ENCODE measurements around the gene CAP1.

DNA sequence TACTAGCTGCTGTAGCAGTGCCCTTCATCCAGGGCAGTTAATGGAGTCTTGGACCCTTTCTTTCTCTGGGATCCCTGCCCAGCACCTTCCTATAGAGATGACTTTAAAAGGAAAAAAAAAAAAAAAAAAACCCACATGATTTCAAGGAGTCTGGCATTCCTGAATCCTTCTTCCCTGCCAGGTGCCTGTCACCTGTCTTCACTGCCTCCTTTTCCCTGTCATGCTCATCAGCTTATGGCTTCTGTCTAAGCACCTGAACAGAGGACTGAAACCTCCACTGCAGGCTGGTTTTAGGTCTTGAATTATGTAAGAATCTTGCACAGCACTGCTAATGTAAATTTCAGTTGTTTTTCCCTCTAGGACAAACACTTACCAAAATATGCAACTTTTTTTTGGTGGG lies 31.6 kb downstream of the CAP1 start:
- TF ChIP-seq TARDBP (IDR thresholded peaks at IDR 0.05): no peak
- no peak for TF ChIP-seq ARHGAP35 (IDR thresholded peaks at IDR 0.05; ENCODE audit: partially characterized antibody)
- TF ChIP-seq, protein P1, sequence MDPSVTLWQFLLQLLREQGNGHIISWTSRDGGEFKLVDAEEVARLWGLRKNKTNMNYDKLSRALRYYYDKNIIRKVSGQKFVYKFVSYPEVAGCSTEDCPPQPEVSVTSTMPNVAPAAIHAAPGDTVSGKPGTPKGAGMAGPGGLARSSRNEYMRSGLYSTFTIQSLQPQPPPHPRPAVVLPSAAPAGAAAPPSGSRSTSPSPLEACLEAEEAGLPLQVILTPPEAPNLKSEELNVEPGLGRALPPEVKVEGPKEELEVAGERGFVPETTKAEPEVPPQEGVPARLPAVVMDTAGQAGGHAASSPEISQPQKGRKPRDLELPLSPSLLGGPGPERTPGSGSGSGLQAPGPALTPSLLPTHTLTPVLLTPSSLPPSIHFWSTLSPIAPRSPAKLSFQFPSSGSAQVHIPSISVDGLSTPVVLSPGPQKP (CRISPR knock-in tag; IDR thresholded peaks at IDR 0.05): no peak
- TF ChIP-seq HDAC6 (IDR thresholded peaks at IDR 0.05; ENCODE audit: low read depth, low read length): no peak
- no peak for TF ChIP-seq ATF7 (IDR thresholded peaks at IDR 0.05)
- TF ChIP-seq POLR2A (conservative IDR thresholded peaks at IDR 0.05): no peak
- no peak for TF ChIP-seq CEBPB (tag; IDR thresholded peaks at IDR 0.05)
- no peak for TF ChIP-seq ZNF282 (CRISPR knock-in tag; IDR thresholded peaks at IDR 0.05)
- TF ChIP-seq ESRRB (CRISPR knock-in tag; IDR thresholded peaks at IDR 0.05; ENCODE audit: borderline replicate concordance): no peak
- TF ChIP-seq, protein P2, sequence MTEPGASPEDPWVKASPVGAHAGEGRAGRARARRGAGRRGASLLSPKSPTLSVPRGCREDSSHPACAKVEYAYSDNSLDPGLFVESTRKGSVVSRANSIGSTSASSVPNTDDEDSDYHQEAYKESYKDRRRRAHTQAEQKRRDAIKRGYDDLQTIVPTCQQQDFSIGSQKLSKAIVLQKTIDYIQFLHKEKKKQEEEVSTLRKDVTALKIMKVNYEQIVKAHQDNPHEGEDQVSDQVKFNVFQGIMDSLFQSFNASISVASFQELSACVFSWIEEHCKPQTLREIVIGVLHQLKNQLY (CRISPR knock-in tag; conservative IDR thresholded peaks at IDR 0.05): no peak
- no peak for TF ChIP-seq ZEB2 (IDR thresholded peaks at IDR 0.05)
